ENCODE measurements around the gene EMC9. TPM values are rescaled to one million over a fixed set of nuclear protein-coding genes. Genes with fewer than 3 reads are reported as not detected.

The EMC9 gene
- total and polyA plus RNA-seq, 10 of the 15 experiments (the other 5 are each of a cell fraction or from before 2014, with no cell fraction given): 15.3 to 60.5 (median 30.3) TPM

GRCh38 chr14:24113801-24114531 is 27.4 kb downstream of the EMC9 start (continued):
- TF ChIP-seq SKIL (IDR thresholded peaks at IDR 0.05; ENCODE audit: low read depth, poor library complexity, severe bottlenecking) (peak; percentile 76), TBL1XR1 (IDR thresholded peaks at IDR 0.05; ENCODE audit: low read depth, low read length) (0 out of 2 replicates have a peak, but pooled peaks have one; percentile 55), EP300 (IDR thresholded peaks at IDR 0.05; ENCODE audit: borderline replicate concordance in 1 of 2, control insufficient read depth in 1 of 2, low read depth in 2 of 2, low read length in 2 of 2) (no peak; a peak in 1 of 4 replicates), BCL11A (IDR thresholded peaks at IDR 0.05; ENCODE audit: low read depth, low read length) (no peak), GATAD2B (conservative IDR thresholded peaks at IDR 0.05; ENCODE audit: low read depth) (no peak), NFYA (IDR thresholded peaks at IDR 0.05; ENCODE audit: borderline replicate concordance, low read depth, low read length) (no peak), SREBF1 (IDR thresholded peaks at IDR 0.05; ENCODE audit: low read length) (no peak), STAT3 (IDR thresholded peaks at IDR 0.05; ENCODE audit: low read depth, low read length) (no peak), ZNF217 (IDR thresholded peaks at IDR 0.05) (no peak), USF2 (IDR thresholded peaks at IDR 0.05; ENCODE audit: borderline replicate concordance, low read depth, low read length) (no peak), ATF2 (IDR thresholded peaks at IDR 0.05; ENCODE audit: low read length) (no peak; the same call in 1 of the 2 replicates), YY1 (IDR thresholded peaks at IDR 0.05; ENCODE audit: low read depth, low read length) (peak; percentile 77), SIN3A (IDR thresholded peaks at IDR 0.05; ENCODE audit: low read depth, low read length) (peak; percentile 48; the same call in 1 of the 2 replicates), NR2F1 (conservative IDR thresholded peaks at IDR 0.05) (peak; percentile 38; the same call in 1 of the 2 replicates), HDAC2 (IDR thresholded peaks at IDR 0.05) (no peak), ETV6 (conservative IDR thresholded peaks at IDR 0.05 in 1 of 2, IDR thresholded peaks at IDR 0.05 in 1 of 2; ENCODE audit: borderline replicate concordance in 1 of 2, low read depth in 1 of 2) (peak in 1 of 2 experiments; percentile 36; a peak in 2 of 4 replicates), BACH1 (IDR thresholded peaks at IDR 0.05; ENCODE audit: borderline replicate concordance) (no peak), SUZ12 (IDR thresholded peaks at IDR 0.05; ENCODE audit: unreplicated experiment) (no peak), ZNF687 (IDR thresholded peaks at IDR 0.05) (peak; percentile 72; the same call in 1 of the 2 replicates), MAX (IDR thresholded peaks at IDR 0.05; ENCODE audit: low read depth, low read length) (peak; percentile 46; the same call in 1 of the 2 replicates), SMARCA5 (IDR thresholded peaks at IDR 0.05) (peak; percentile 59; the same call in 1 of the 2 replicates)
